ENCODE data around the gene SH2D4B.

- TF ChIP-seq CTCF (IDR thresholded peaks at IDR 0.05): no peak
- TF ChIP-seq EP300 (IDR thresholded peaks at IDR 0.05): no peak
- TF ChIP-seq POLR2A (IDR thresholded peaks at IDR 0.05): no peak
- TF ChIP-seq POLR2AphosphoS5 (IDR thresholded peaks at IDR 0.05): no peak
Measured at GRCh38 chr10:80571352-80571751, 33.6 kb downstream of the SH2D4B start.
